HepG2 (cell line): Measurements from ENCODE around the gene NID1. TPM values are rescaled to one million over a fixed set of nuclear protein-coding genes. Genes with fewer than 3 reads are reported as not detected.

Experiments
- CC2D1A ChIP-seq: sonication (generic); formaldehyde crosslinking; IDR thresholded peaks from 2 replicates; pipeline ENCODE4 v1.8.1; 2023; ENCODE audit warnings: mild to moderate bottlenecking, missing genetic modification reagents
- FOXA3 ChIP-seq: IDR thresholded peaks from 2 replicates; pipeline ENCODE4 v1.6.1; 2016; ENCODE audit warnings: missing genetic modification reagents, missing compliant biosample characterization
- GLMP ChIP-seq: sonication (generic); formaldehyde crosslinking; IDR thresholded peaks from 2 replicates; pipeline ENCODE4 v1.9.0; 2021; ENCODE audit warnings: missing genetic modification reagents, mild to moderate bottlenecking, borderline replicate concordance
- HBP1 ChIP-seq: IDR thresholded peaks from 2 replicates; pipeline ENCODE4 v1.6.1; 2016; ENCODE audit warnings: low read depth, control low read depth
- IRF9 ChIP-seq: sonication (generic); formaldehyde crosslinking; IDR thresholded peaks from 2 replicates; pipeline ENCODE4 v1.8.0; 2022; ENCODE audit warnings: missing genetic modification reagents, mild to moderate bottlenecking, borderline replicate concordance
- NCOA1 ChIP-seq: sonication (generic); formaldehyde crosslinking; IDR thresholded peaks from 2 replicates; pipeline ENCODE4 v1.9.0; 2021; ENCODE audit warnings: missing genetic modification reagents
- NCOA2 ChIP-seq: sonication (generic); formaldehyde crosslinking; IDR thresholded peaks from 2 replicates; pipeline ENCODE4 v1.8.0; 2022; ENCODE audit warnings: inconsistent platforms
- NCOR1 ChIP-seq: fragments of 200-600 bp; sonication (generic); IDR thresholded peaks from 2 replicates; pipeline ENCODE4 v1.7.0; 2017; ENCODE audit warnings: antibody characterized with exemption, low read length, borderline replicate concordance
- ONECUT2 ChIP-seq: sonication (generic); formaldehyde crosslinking; IDR thresholded peaks from 2 replicates; pipeline ENCODE4 v1.4.0; 2020; ENCODE audit warnings: missing genetic modification reagents
- SRY ChIP-seq: sonication (generic); formaldehyde crosslinking; IDR thresholded peaks from 2 replicates; pipeline ENCODE4 v1.8.0; 2022; ENCODE audit warnings: mild to moderate bottlenecking, missing genetic modification reagents
- ZFYVE20 ChIP-seq: sonication (generic); formaldehyde crosslinking; IDR thresholded peaks from 2 replicates; pipeline ENCODE4 v1.8.0; 2023; ENCODE audit warnings: low read depth, mild to moderate bottlenecking, moderate library complexity, missing genetic modification reagents, borderline replicate concordance
- ZGPAT ChIP-seq: IDR thresholded peaks from 2 replicates; pipeline ENCODE4 v1.6.1; 2016; ENCODE audit warnings: mild to moderate bottlenecking
- ZNF232 ChIP-seq: sonication (generic); formaldehyde crosslinking; IDR thresholded peaks from 2 replicates; pipeline ENCODE4 v1.4.0; 2020; ENCODE audit warnings: missing genetic modification reagents, borderline replicate concordance
- ZUFSP ChIP-seq: sonication (generic); formaldehyde crosslinking; IDR thresholded peaks from 2 replicates; pipeline ENCODE4 v1.9.0; 2021; ENCODE audit warnings: missing genetic modification reagents, mild to moderate bottlenecking, borderline replicate concordance
- polyA plus RNA-seq, 8 experiments: library from polyadenylated mRNA; depleted of rRNA in 3 of 8; stranded (reverse) in 7 of 8; unstranded in 1 of 8; fragments of >200 nt; fragmentation: Illumina TruSeq in 4 of 8; extraction: Trizol in 4 of 8; gene quantifications; 2 replicates each; pipeline versions ENCODE4 v1.2.1 to v1.2.3, GENCODE V29; 2011 to 2016; ENCODE audit warnings: low read depth in 4 of 8, missing spikeins in 1 of 8, mixed read lengths in 1 of 8; ENCODE audit not compliant: insufficient read depth in 1 of 8
- total RNA-seq, 5 experiments: library from RNA; depleted of rRNA; stranded (reverse); fragments of >200 nt; fragmentation: Illumina TruSeq; extraction: Trizol; gene quantifications; 2 replicates each; pipeline ENCODE4 v1.2.3, GENCODE V29; 2016; ENCODE audit warnings: low read depth in 1 of 5
- TF ChIP-seq, protein P1 (sequence below), 2 experiments: sonication (generic) in 1 of 2; formaldehyde crosslinking in 1 of 2; IDR thresholded peaks; 2 replicates each; pipeline versions ENCODE4 v1.4.0 to v1.6.1; 2016 to 2020; ENCODE audit warnings: borderline replicate concordance in 1 of 2, low read depth in 1 of 2, mild to moderate bottlenecking in 1 of 2, missing genetic modification reagents in 1 of 2

NID1 gene
- total and polyA plus RNA-seq, 2 of the 13 experiments (the other 11 are each of a cell fraction or from before 2014, with no cell fraction given), result 50.2 to 56.1 TPM

- TF ChIP-seq, protein P1, sequence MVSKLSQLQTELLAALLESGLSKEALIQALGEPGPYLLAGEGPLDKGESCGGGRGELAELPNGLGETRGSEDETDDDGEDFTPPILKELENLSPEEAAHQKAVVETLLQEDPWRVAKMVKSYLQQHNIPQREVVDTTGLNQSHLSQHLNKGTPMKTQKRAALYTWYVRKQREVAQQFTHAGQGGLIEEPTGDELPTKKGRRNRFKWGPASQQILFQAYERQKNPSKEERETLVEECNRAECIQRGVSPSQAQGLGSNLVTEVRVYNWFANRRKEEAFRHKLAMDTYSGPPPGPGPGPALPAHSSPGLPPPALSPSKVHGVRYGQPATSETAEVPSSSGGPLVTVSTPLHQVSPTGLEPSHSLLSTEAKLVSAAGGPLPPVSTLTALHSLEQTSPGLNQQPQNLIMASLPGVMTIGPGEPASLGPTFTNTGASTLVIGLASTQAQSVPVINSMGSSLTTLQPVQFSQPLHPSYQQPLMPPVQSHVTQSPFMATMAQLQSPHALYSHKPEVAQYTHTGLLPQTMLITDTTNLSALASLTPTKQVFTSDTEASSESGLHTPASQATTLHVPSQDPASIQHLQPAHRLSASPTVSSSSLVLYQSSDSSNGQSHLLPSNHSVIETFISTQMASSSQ (IDR thresholded peaks at IDR 0.05; ENCODE audit: low read depth), result 0 out of 2 replicates have a peak, but pooled peaks have one; percentile 26
- TF ChIP-seq, protein P1 (CRISPR knock-in tag; IDR thresholded peaks at IDR 0.05; ENCODE audit: borderline replicate concordance), result no peak
- TF ChIP-seq ZFYVE20 (CRISPR knock-in tag), result no peak
- peak; percentile 96 for TF ChIP-seq FOXA3 (CRISPR knock-in tag)
- no peak for TF ChIP-seq GLMP (CRISPR knock-in tag)
- peak; percentile 77 for TF ChIP-seq ZGPAT
- peak; percentile 62; the same call in 1 of the 2 replicates for TF ChIP-seq ZNF232 (CRISPR knock-in tag)
- no peak for TF ChIP-seq NCOA1
- TF ChIP-seq HBP1 (CRISPR knock-in tag), result 0 out of 2 replicates have a peak, but pooled peaks have one; percentile 57
- no peak for TF ChIP-seq ONECUT2
- TF ChIP-seq SRY (CRISPR knock-in tag), result no peak
- TF ChIP-seq CC2D1A (CRISPR knock-in tag), result no peak
- peak; percentile 40; the same call in 1 of the 2 replicates for TF ChIP-seq NCOR1
- no peak for TF ChIP-seq ZUFSP (CRISPR knock-in tag)
- TF ChIP-seq NCOA2, result peak; percentile 81
- TF ChIP-seq IRF9, result no peak
Observed at GRCh38 chr1:236039740-236040685, 24.9 kb downstream of the NID1 start (continued).
